DOHH2 (cell line): ENCODE measurements around the gene ZNF607.
"Not testable (repeated sequence)": the region's sequence is repeated elsewhere in the genome, so short reads cannot be mapped to it uniquely, and the experiment has no call there.

Experiments used
- H3F3A ChIP-seq: fragments of 200-600 bp; sonication (generic), shearing (Covaris generic); 2 replicates; pipeline ENCODE4 v1.6.0; 2016; ENCODE audit warnings: antibody characterized with exemption, mild to moderate bottlenecking; ENCODE audit not compliant: control insufficient read depth, insufficient read depth
- H3K27ac ChIP-seq: fragments of 200-600 bp; sonication (generic); 2 replicates; pipeline ENCODE4 v1.5.1; 2014; ENCODE audit warnings: low read depth, mild to moderate bottlenecking, low read length, moderate library complexity
- H3K27me3 ChIP-seq: fragments of 200-600 bp; sonication (generic); 2 replicates; pipeline ENCODE4 v1.6.1; 2014; ENCODE audit warnings: mild to moderate bottlenecking, low read length, mixed read lengths; ENCODE audit not compliant: control insufficient read depth
- H3K36me3 ChIP-seq: fragments of 200-600 bp; sonication (generic); 2 replicates; pipeline ENCODE4 v1.6.1; 2014; ENCODE audit warnings: mild to moderate bottlenecking, low read length, moderate library complexity, mixed read lengths; ENCODE audit not compliant: control insufficient read depth
- H3K4me1 ChIP-seq: fragments of 200-600 bp; sonication (generic); 2 replicates; pipeline ENCODE4 v1.6.1; 2014; ENCODE audit warnings: mild to moderate bottlenecking, low read length, mixed read lengths; ENCODE audit not compliant: control insufficient read depth
- H3K4me2 ChIP-seq: fragments of 200-600 bp; sonication (generic); 2 replicates; pipeline ENCODE4 v1.6.0; 2014; ENCODE audit warnings: mild to moderate bottlenecking, low read length, moderate library complexity
- H3K4me3 ChIP-seq: fragments of 200-600 bp; sonication (generic); 2 replicates; pipeline ENCODE4 v1.5.1; 2014; ENCODE audit warnings: mild to moderate bottlenecking, low read length, mixed read lengths
- H3K79me2 ChIP-seq: fragments of 200-600 bp; sonication (generic); 2 replicates; pipeline ENCODE4 v1.6.1; 2014; ENCODE audit warnings: mild to moderate bottlenecking, low read length, mixed read lengths; ENCODE audit not compliant: control insufficient read depth
- H3K9me2 ChIP-seq: fragments of 200-600 bp; sonication (generic); replicated peaks from 2 replicates; pipeline ENCODE4 v1.6.1; 2014; ENCODE audit warnings: mild to moderate bottlenecking, low read length, mixed read lengths; ENCODE audit not compliant: control insufficient read depth
- H3K9me3 ChIP-seq: fragments of 200-600 bp; sonication (generic); 2 replicates; pipeline ENCODE4 v1.6.1; 2014; ENCODE audit warnings: antibody characterized with exemption, low read length, mixed read lengths; ENCODE audit not compliant: control insufficient read depth, insufficient read depth
- H4K20me1 ChIP-seq: fragments of 200-600 bp; sonication (generic); 2 replicates; pipeline ENCODE4 v1.6.0; 2014; ENCODE audit warnings: low read depth, mild to moderate bottlenecking, antibody characterized with exemption, low read length, moderate library complexity; ENCODE audit not compliant: control insufficient read depth, insufficient read depth
- EZH2phosphoT487 ChIP-seq: fragments of 200-600 bp; sonication (generic); IDR thresholded peaks from 2 replicates; pipeline ENCODE4 v1.6.1; 2017; ENCODE audit warnings: borderline replicate concordance, mild to moderate bottlenecking, antibody characterized with exemption, low read length, moderate library complexity, mixed read lengths
- TF ChIP-seq, protein P1 (sequence below): fragments of 200-600 bp; sonication (generic); IDR thresholded peaks from one replicate; pipeline ENCODE4 v1.5.1; 2014; ENCODE audit warnings: antibody characterized with exemption, mild to moderate bottlenecking, low read depth, low read length; ENCODE audit not compliant: poor library complexity, severe bottlenecking

The ZNF607 gene

DNA sequence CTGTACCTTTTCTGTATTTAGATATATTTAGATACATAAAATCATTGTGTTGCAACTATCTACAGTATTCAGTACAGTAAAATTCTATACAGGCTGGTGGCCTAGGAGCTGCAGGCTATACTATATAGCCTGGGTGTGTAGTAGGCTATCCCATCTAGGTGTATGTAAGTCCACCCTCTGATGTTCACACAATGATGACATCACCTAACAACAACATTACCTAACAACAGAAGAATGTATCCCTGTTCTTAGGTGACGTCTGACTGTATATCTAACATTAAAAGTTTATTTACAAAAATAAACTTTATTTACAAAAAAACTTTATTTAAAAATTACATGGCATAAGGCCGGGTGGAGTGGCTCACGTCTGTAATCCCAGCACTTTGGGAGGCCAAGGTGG lies 36.0 kb downstream of the ZNF607 start:
- Histone ChIP-seq H3K9me3 (peaks cover 6% of the 10 kb centered on the region; the same call in 1 of the 2 replicates), H3K79me2 (no peaks in the 10 kb centered on the region), H3K4me3 (no peak overlapping the region), H4K20me1 (no peaks in the 10 kb centered on the region), H3F3A (no peaks in the 10 kb centered on the region), H3K27ac (no peak overlapping the region), H3K36me3 (no peaks in the 10 kb centered on the region), H3K4me1 (no peaks in the 10 kb centered on the region), H3K9me2 (no peaks in the 10 kb centered on the region), H3K27me3 (no peaks in the 10 kb centered on the region), H3K4me2 (no peak overlapping the region)
- TF ChIP-seq, protein P1, sequence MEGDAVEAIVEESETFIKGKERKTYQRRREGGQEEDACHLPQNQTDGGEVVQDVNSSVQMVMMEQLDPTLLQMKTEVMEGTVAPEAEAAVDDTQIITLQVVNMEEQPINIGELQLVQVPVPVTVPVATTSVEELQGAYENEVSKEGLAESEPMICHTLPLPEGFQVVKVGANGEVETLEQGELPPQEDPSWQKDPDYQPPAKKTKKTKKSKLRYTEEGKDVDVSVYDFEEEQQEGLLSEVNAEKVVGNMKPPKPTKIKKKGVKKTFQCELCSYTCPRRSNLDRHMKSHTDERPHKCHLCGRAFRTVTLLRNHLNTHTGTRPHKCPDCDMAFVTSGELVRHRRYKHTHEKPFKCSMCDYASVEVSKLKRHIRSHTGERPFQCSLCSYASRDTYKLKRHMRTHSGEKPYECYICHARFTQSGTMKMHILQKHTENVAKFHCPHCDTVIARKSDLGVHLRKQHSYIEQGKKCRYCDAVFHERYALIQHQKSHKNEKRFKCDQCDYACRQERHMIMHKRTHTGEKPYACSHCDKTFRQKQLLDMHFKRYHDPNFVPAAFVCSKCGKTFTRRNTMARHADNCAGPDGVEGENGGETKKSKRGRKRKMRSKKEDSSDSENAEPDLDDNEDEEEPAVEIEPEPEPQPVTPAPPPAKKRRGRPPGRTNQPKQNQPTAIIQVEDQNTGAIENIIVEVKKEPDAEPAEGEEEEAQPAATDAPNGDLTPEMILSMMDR, result no peak
- no peak for TF ChIP-seq EZH2phosphoT487

DNA sequence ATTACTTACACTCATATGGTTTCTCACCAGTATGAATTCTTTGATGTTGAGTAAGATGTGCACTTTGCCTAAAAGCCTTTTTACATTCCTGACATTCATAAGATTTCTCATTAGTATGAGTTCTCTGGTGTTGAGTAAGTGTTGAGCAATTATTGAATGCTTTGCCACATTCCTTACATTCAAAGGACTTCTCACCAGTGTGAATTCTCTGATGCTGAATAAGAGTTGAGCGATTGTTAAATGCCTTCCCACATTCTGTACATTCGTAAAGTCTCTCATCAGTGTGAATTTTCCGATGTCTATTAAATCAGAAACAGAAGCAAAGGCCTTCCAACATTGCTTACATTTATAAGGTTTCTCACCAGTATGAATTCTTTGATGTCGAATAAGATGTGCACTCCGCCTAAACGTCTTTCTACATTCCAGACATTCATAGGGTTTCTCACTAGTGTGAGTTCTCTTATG lies 50.1 kb downstream of the ZNF607 start:
- no peak overlapping the region for H3K27ac ChIP-seq
- H4K20me1 ChIP-seq, result no peaks in the 10 kb centered on the region
- TF ChIP-seq, protein P1, result no peak
- TF ChIP-seq EZH2phosphoT487, result no peak
- H3K4me2 ChIP-seq, result no peak overlapping the region
- no peaks in the 10 kb centered on the region for H3K79me2 ChIP-seq
- no peak overlapping the region for H3K4me3 ChIP-seq
- no peaks in the 10 kb centered on the region for H3K9me2 ChIP-seq
- H3K4me1 ChIP-seq, result no peaks in the 10 kb centered on the region
- H3K36me3 ChIP-seq, result no peaks in the 10 kb centered on the region
- no peaks in the 10 kb centered on the region for H3F3A ChIP-seq
- H3K9me3 ChIP-seq, result peaks cover 34% of the 10 kb centered on the region
- no peaks in the 10 kb centered on the region for H3K27me3 ChIP-seq

DNA sequence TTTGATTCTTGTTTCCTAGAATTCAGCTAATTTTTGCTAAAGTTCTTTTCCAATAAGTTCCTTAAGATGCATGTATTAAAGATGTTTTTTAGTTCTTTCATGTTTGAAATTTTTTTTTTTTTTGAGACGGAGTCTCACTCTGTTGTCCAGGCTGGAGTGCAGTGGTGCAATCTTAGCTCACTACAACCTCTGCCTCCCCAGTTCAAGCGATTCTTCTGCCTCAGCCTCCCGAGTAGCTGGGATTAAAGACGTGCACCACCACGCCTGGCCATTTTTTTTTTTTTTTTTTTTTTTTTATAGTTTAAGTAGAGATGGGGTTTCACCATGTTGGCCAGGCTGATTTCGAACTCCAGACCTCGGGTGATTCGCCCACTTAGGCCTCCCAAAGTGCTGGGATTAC lies 62.4 kb downstream of the ZNF607 start:
- H3K36me3 ChIP-seq, H3K4me3 ChIP-seq, H4K20me1 ChIP-seq, H3K27me3 ChIP-seq, H3K27ac ChIP-seq, H3F3A ChIP-seq, H3K9me3 ChIP-seq, H3K9me2 ChIP-seq, H3K4me2 ChIP-seq: not testable (repeated sequence)
- Histone ChIP-seq H3K79me2 (peaks cover 30% of the 10 kb centered on the region), H3K4me1 (peaks cover 15% of the 10 kb centered on the region)

DNA sequence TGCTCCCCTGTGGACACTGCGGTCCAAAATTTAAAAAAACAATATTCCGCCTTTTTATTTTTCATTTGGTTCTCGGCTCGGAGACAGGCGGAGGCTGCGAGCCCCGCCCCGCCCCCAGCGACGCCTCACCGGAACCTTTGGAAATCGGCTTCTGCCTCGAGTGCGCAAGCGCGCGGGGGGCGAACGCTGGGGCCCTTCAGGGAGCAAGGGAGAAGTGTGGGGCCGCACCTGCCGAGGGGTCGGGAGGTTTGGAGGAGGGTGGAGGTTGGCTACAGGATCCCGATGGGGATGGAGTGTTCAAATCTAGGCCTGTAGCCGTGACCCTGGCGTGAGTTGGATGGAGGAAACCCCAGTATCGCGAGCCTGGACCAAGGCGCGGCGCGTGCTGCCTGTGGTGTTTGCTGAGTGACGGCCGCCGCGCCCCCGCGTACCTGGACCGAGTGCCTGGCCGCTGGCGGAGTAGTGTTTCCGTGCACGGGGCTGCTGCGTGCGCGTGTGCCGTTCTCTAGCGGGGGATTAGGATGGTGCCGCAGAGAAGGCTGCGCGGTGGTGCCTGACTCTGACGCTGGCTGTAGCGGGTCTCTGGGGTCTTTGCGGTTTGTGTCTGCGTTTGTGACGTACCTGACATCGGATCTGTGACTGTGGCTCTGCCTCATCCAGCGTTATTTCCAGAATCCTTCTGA lies 63.7 kb downstream of the ZNF607 start:
- Histone ChIP-seq H4K20me1 (no peaks in the 10 kb centered on the region), H3K4me2 (peak overlapping the region; percentile 67), H3K79me2 (peaks cover 43% of the 10 kb centered on the region), H3K9me2 (no peaks in the 10 kb centered on the region), H3K36me3 (peaks cover 6% of the 10 kb centered on the region; the same call in 1 of the 2 replicates), H3K4me1 (peaks cover 15% of the 10 kb centered on the region), H3F3A (no peaks in the 10 kb centered on the region), H3K27ac (peak overlapping the region; percentile 61), H3K27me3 (no peaks in the 10 kb centered on the region), H3K9me3 (no peaks in the 10 kb centered on the region), H3K4me3 (peak overlapping the region; percentile 93)
- no peak for TF ChIP-seq EZH2phosphoT487
- TF ChIP-seq, protein P1, result no peak
